Measurements from ENCODE around the gene PHC2.

PHC2 gene

GRCh38 chr1:33428661-33429060 lies 2.2 kb downstream of the PHC2 start:
- in situ Hi-C loops (cut with MboI; ENCODE audit: low sequenced_read_pairs): no loop called here

- in situ Hi-C loops (cut with MboI; ENCODE audit: low sequenced_read_pairs): no loop called here
Observed at GRCh38 chr1:33426916-33427315, 4.0 kb downstream of the PHC2 start.

GRCh38 chr1:33425900-33426299 lies 5.0 kb downstream of the PHC2 start:
- in situ Hi-C loops (cut with MboI; ENCODE audit: low sequenced_read_pairs): no loop called here

- in situ Hi-C loops (cut with MboI; ENCODE audit: low sequenced_read_pairs): no loop called here
Observed at GRCh38 chr1:33424610-33425009, 6.3 kb downstream of the PHC2 start.

- in situ Hi-C loops (cut with MboI; ENCODE audit: low sequenced_read_pairs): no loop called here
Observed at GRCh38 chr1:33424205-33424604, 6.7 kb downstream of the PHC2 start.

- in situ Hi-C loops (cut with MboI; ENCODE audit: low sequenced_read_pairs): no loop called here
Observed at GRCh38 chr1:33420870-33421775, 9.8 kb downstream of the PHC2 start.

GRCh38 chr1:33418811-33419210 lies 12.1 kb downstream of the PHC2 start:
- in situ Hi-C loops (cut with MboI; ENCODE audit: low sequenced_read_pairs): no loop called here

- in situ Hi-C loops (cut with MboI; ENCODE audit: low sequenced_read_pairs): no loop called here
Observed at GRCh38 chr1:33414879-33415278, 16.0 kb downstream of the PHC2 start.

- in situ Hi-C loops (cut with MboI; ENCODE audit: low sequenced_read_pairs): no loop called here
Observed at GRCh38 chr1:33410091-33410701, 20.7 kb downstream of the PHC2 start.

- in situ Hi-C loops (cut with MboI; ENCODE audit: low sequenced_read_pairs): no loop called here
Observed at GRCh38 chr1:33408093-33408436, 22.8 kb downstream of the PHC2 start.

GRCh38 chr1:33407352-33408092 lies 23.4 kb downstream of the PHC2 start:
- in situ Hi-C loops (cut with MboI; ENCODE audit: low sequenced_read_pairs): no loop called here

- in situ Hi-C loops (cut with MboI; ENCODE audit: low sequenced_read_pairs): no loop called here
Observed at GRCh38 chr1:33402206-33402605, 28.7 kb downstream of the PHC2 start.

- in situ Hi-C loops (cut with MboI; ENCODE audit: low sequenced_read_pairs): no loop called here
Observed at GRCh38 chr1:33401471-33401870, 29.4 kb downstream of the PHC2 start.

GRCh38 chr1:33400153-33400911 lies 30.6 kb downstream of the PHC2 start:
- in situ Hi-C loops (cut with MboI; ENCODE audit: low sequenced_read_pairs): no loop called here

- in situ Hi-C loops (cut with MboI; ENCODE audit: low sequenced_read_pairs): no loop called here
Observed at GRCh38 chr1:33399375-33399774, 31.5 kb downstream of the PHC2 start.

- in situ Hi-C loops (cut with MboI; ENCODE audit: low sequenced_read_pairs): no loop called here
Observed at GRCh38 chr1:33397994-33398393, 32.9 kb downstream of the PHC2 start.

- in situ Hi-C loops (cut with MboI; ENCODE audit: low sequenced_read_pairs): no loop called here
Observed at GRCh38 chr1:33397125-33397506, 33.8 kb downstream of the PHC2 start.

GRCh38 chr1:33396188-33397124 lies 34.4 kb downstream of the PHC2 start:
- in situ Hi-C loops (cut with MboI; ENCODE audit: low sequenced_read_pairs): no loop called here

- in situ Hi-C loops (cut with MboI; ENCODE audit: low sequenced_read_pairs): no loop called here
Observed at GRCh38 chr1:33394770-33395169, 36.1 kb downstream of the PHC2 start.

GRCh38 chr1:33393991-33394390 lies 36.9 kb downstream of the PHC2 start:
- in situ Hi-C loops (cut with MboI; ENCODE audit: low sequenced_read_pairs): no loop called here

Measured in HL-60/S4 treated with phorbol 12-myristate 13-acetate at 8.2 ng/mL for 4 days and 3 days (cell line).